A673 (cell line): ENCODE measurements around the gene MAZ. TPM values are rescaled to one million over a fixed set of nuclear protein-coding genes. Genes with fewer than 3 reads are reported as not detected.

Experiments
- BruUV-seq: library from RNA; stranded (reverse); fragments of 400-500 nt; replicated peaks from 2 replicates; lab custom pipeline; 2021; lab: Mats Ljungman, UMichigan
- CTCF ChIA-PET: fragments of 300-600 bp; sonication (Branson Sonifier 250); formaldehyde crosslinking; loops from one replicate; lab custom pipeline; 2022; ENCODE audit warnings: antibody characterized with exemption; lab: Charles Lee
- POLR2A ChIA-PET: fragments of 300-600 bp; sonication (Branson Sonifier 250); formaldehyde crosslinking; loops from one replicate; lab custom pipeline; 2022; ENCODE audit warnings: antibody characterized with exemption; ENCODE audit not compliant: low non-redundant PET; lab: Charles Lee
- DNase-seq: peaks from one replicate; pipeline ENCODE4 v3.0.0-alpha.2; 2015; ENCODE audit warnings: low spot score
- H3K27ac ChIP-seq: fragments of 200-600 bp; sonication (generic); 2 replicates; pipeline ENCODE4 v1.5.1; 2016; ENCODE audit warnings: mixed run types, low read depth, mild to moderate bottlenecking, mixed read lengths, antibody characterized with exemption, low read length; ENCODE audit not compliant: poor library complexity, severe bottlenecking
- H3K27me3 ChIP-seq: fragments of 200-600 bp; sonication (generic); replicated peaks from 2 replicates; pipeline ENCODE4 v1.6.1; 2017; ENCODE audit warnings: mixed run types, low read depth, mild to moderate bottlenecking, mixed read lengths, antibody characterized with exemption, low read length; ENCODE audit not compliant: insufficient read depth, poor library complexity
- H3K36me3 ChIP-seq: fragments of 200-600 bp; sonication (generic); 2 replicates; pipeline ENCODE4 v1.6.1; 2016; ENCODE audit warnings: mixed run types, mild to moderate bottlenecking, mixed read lengths, antibody characterized with exemption, low read length; ENCODE audit not compliant: insufficient read depth, poor library complexity, severe bottlenecking
- H3K4me1 ChIP-seq: fragments of 200-600 bp; sonication (generic); 2 replicates; pipeline ENCODE4 v1.6.1; 2017; ENCODE audit warnings: mixed run types, mild to moderate bottlenecking, mixed read lengths, antibody characterized with exemption, low read length; ENCODE audit not compliant: insufficient read depth, poor library complexity, severe bottlenecking
- H3K4me3 ChIP-seq: fragments of 200-600 bp; sonication (generic); 2 replicates; pipeline ENCODE4 v1.5.1; 2016; ENCODE audit warnings: low read depth, mixed run types, mild to moderate bottlenecking, mixed read lengths, low read length; ENCODE audit not compliant: poor library complexity, severe bottlenecking
- H3K9me3 ChIP-seq: fragments of 200-600 bp; sonication (generic); 2 replicates; pipeline ENCODE4 v1.6.1; 2016; ENCODE audit warnings: mixed run types, low read depth, mild to moderate bottlenecking, mixed read lengths, antibody characterized with exemption, low read length; ENCODE audit not compliant: poor library complexity, severe bottlenecking
- CTCF ChIP-seq: fragments of 300-800, 200-600 bp; sonication (generic); conservative IDR thresholded peaks from 2 replicates; pipeline ENCODE4 v1.5.1; 2017; ENCODE audit warnings: low read depth, mild to moderate bottlenecking, antibody characterized with exemption, low read length, moderate library complexity, mixed read lengths
- EZH2 ChIP-seq: fragments of 200-600 bp; sonication (generic); IDR thresholded peaks from 2 replicates; pipeline ENCODE4 v1.6.1; 2017; ENCODE audit warnings: borderline replicate concordance, low read depth, mild to moderate bottlenecking, mixed read lengths, antibody characterized with exemption, low read length; ENCODE audit not compliant: poor library complexity, severe bottlenecking
- intact Hi-C: fragments of 100-400 bp; cut with micrococcal nuclease; formaldehyde crosslinking; loops from one replicate; pipeline ENCODE4 v1.10.0; 2022; ENCODE audit not compliant: unreplicated experiment
- total RNA-seq: library from RNA; stranded (reverse); gene quantifications from 2 replicates; pipeline ENCODE4 v1.2.3, GENCODE V29; 2021

MAZ gene
- total RNA-seq, 1 experiment from 2014 or later = 516 TPM

DNA sequence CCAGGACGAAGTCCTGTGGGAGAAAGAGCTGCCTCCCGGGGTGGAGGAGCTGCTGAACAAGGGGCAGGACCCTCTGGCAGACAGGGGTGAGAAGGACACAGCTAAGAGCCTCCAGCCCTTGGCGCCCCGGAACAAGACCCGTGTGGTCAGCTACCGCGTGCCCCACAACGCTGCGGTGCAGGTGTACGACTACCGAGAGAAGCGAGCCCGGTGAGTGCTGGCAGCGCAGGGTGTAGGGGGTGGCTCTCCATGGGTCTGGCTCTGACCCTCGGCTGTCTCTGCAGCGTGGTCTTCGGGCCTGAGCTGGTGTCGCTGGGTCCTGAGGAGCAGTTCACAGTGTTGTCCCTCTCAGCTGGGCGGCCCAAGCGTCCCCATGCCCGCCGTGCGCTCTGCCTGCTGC is 35.3 kb downstream of the MAZ start:
- TF ChIP-seq EZH2 (no peak), CTCF (no peak)
- POLR2A ChIA-PET = no interaction called here
- no peak overlapping the region for H3K27ac ChIP-seq
- intact Hi-C loops = no loop called here
- H3K9me3 ChIP-seq = no peaks in the 10 kb centered on the region
- H3K27me3 ChIP-seq = no peaks in the 10 kb centered on the region
- no TSS peak for BruUV-seq
- H3K36me3 ChIP-seq = no peaks in the 10 kb centered on the region
- H3K4me3 ChIP-seq = no peak overlapping the region
- no peak for DNase-seq
- no peaks in the 10 kb centered on the region for H3K4me1 ChIP-seq
- CTCF ChIA-PET = no interaction called here

DNA sequence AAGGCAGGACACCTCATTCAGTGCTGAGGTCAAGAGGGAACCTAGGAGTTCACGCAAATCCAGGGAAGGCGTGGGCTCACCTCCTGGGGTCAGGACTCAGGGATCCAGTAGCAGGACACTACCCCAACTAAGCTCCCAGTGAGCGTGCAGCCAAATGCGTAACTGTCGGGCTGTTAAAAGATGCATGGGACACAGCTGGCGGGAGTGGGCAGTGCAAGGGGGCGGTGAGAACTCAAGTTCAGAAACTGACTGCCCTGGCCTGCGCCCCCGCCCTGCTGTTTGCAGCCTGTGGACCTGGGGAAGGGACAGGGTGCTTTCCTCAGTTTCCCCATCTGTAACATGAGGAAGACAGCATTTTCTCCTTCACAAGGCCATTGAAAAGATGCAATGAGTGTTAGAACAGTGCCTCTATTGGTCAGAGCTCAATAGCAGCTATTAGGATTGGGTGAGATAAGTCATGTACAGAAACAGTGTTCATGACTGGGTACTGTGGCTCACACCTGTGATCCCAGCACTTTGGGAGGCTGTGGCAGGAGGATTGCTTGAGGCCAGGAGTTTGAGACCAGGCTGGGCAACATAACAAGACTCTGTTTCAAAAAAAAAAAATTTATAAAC is 36.5 kb downstream of the MAZ start:
- H3K36me3 ChIP-seq = no peaks in the 10 kb centered on the region
- no peaks in the 10 kb centered on the region for H3K27me3 ChIP-seq
- intact Hi-C loops = no loop called here
- no peak for DNase-seq
- H3K9me3 ChIP-seq = no peaks in the 10 kb centered on the region
- peak; percentile 26; the same call in 1 of the 2 replicates for TF ChIP-seq CTCF
- TF ChIP-seq EZH2 = no peak
- no peak overlapping the region for H3K4me3 ChIP-seq
- ChIA-PET POLR2A (interaction anchor here (0.6 kb wide), 1 partner anchor 10 kb away, joined by 3 read pairs; no protein-coding TSS in a partner anchor), CTCF (no interaction called here)
- no peak overlapping the region for H3K27ac ChIP-seq
- BruUV-seq = no TSS peak
- H3K4me1 ChIP-seq = no peaks in the 10 kb centered on the region

GRCh38 chr16:29843931-29844330 is 37.6 kb downstream of the MAZ start:
- DNase-seq = no peak
- intact Hi-C loops = no loop called here
- no peak overlapping the region for H3K4me3 ChIP-seq
- ChIA-PET POLR2A (no interaction called here), CTCF (no interaction called here)
- TF ChIP-seq EZH2 (no peak), CTCF (no peak)
- no peak overlapping the region for H3K27ac ChIP-seq
- H3K36me3 ChIP-seq = no peaks in the 10 kb centered on the region
- H3K27me3 ChIP-seq = no peaks in the 10 kb centered on the region
- no peaks in the 10 kb centered on the region for H3K9me3 ChIP-seq
- BruUV-seq = no TSS peak
- no peaks in the 10 kb centered on the region for H3K4me1 ChIP-seq
